ENCODE data around the gene TNNI3K. TPM values are rescaled to one million over a fixed set of nuclear protein-coding genes. Genes with fewer than 3 reads are reported as not detected.

The TNNI3K gene
- total RNA-seq, 1 experiment from 2014 or later: 0.49 TPM

DNA sequence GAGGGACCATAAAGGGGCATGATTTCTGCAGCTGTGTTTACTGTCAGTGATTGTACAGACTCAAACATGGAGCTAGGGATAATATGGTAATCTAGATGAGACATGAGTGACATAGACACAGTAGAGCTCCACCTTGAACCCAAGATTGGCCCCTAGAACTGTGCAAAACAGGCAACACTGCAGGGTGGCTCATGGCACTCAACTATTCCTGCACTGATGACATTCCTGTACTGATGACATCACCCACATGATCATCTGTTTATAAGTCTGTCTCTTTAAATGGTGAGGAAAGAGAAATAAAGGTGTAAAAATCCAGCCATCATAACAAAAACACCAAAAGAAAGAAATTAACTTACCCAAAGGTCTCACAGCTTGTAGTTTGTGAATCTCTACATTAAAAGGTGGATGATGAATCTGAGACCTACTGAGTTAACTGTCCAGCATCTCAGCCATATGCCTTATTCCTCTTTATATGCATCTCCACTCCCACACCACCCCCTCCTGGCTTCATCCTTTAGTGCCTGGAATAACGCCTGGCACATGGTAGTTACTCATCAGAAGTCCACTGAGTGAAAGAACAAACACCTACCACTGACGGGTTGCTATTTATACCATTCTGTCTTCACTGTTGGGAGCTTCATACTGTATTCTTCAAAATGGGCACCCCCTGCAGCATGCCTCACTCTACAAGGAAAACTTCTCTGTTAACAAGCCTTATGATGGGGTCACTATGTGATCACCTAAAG lies 277.2 kb downstream of the TNNI3K start, which contains the start of gene LRRC53:
TSS of gene LRRC53 (minus strand) at position 442 of the 746 bp plus-strand sequence. CDS start 29,262 bp downstream, outside the sequence.
- Histone ChIP-seq H4K20me1 (ENCODE audit: insufficient read depth) (no peaks in the 10 kb centered on the region), H3K9ac (ENCODE audit: low read length) (no peak within 1 kb of the TSS), H3K27me3 (ENCODE audit: insufficient read depth, low read length) (peaks cover 19% of the 10 kb centered on the region), H3K4me2 (ENCODE audit: low read length) (no peak within 1 kb of the TSS), H3K9me2 (ENCODE audit: insufficient read depth) (no peaks in the 10 kb centered on the region), H3K9me3 (ENCODE audit: control insufficient read depth in 1 of 2, insufficient read depth in 1 of 2, low read depth in 1 of 2, low read length in 2 of 2) (no peaks in the 10 kb centered on the region), H3K4me3 (replicated peaks in 1 of 2; ENCODE audit: low read depth in 1 of 2, low read length in 2 of 2) (no peak within 1 kb of the TSS), H3K27ac (ENCODE audit: low read depth, low read length) (no peak within 1 kb of the TSS), H2AFZ (ENCODE audit: low read depth, low read length, poor library complexity, severe bottlenecking) (no peak within 1 kb of the TSS), H3K4me1 (ENCODE audit: control insufficient read depth in 1 of 2, insufficient read depth in 2 of 2, low read length in 2 of 2) (no peaks in the 10 kb centered on the region), H3K79me2 (ENCODE audit: insufficient read depth, low read length) (no peaks in the 10 kb centered on the region), H3K36me3 (ENCODE audit: control insufficient read depth in 1 of 2, insufficient read depth in 2 of 2, low read length in 2 of 2) (no peaks in the 10 kb centered on the region)
- no TSS peak for BruUV-seq (replicated peaks)
- DNase-seq (ENCODE audit: low read depth, low spot score) (no peak), ATAC-seq (no peak)
- POLR2A ChIA-PET: no interaction called here
- CTCF ChIA-PET: interaction anchor here (1.2 kb wide), 1 partner anchor 177 kb away, joined by 3 read pairs; no protein-coding TSS in a partner anchor
- intact Hi-C loops (cut with micrococcal nuclease): no loop called here
- TF ChIP-seq, protein P1, sequence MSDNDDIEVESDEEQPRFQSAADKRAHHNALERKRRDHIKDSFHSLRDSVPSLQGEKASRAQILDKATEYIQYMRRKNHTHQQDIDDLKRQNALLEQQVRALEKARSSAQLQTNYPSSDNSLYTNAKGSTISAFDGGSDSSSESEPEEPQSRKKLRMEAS (IDR thresholded peaks at IDR 0.05): no peak
- TF ChIP-seq RAD21 (IDR thresholded peaks at IDR 0.05; ENCODE audit: low read depth): no peak
- no peak for TF ChIP-seq EZH2 (IDR thresholded peaks at IDR 0.05)
- RAD21 ChIA-PET (ENCODE audit: low non-redundant PET in 1 of 2, low total read pairs in 2 of 2, uncharacterized antibody in 2 of 2, unreplicated experiment in 2 of 2): no interaction called here

DNA sequence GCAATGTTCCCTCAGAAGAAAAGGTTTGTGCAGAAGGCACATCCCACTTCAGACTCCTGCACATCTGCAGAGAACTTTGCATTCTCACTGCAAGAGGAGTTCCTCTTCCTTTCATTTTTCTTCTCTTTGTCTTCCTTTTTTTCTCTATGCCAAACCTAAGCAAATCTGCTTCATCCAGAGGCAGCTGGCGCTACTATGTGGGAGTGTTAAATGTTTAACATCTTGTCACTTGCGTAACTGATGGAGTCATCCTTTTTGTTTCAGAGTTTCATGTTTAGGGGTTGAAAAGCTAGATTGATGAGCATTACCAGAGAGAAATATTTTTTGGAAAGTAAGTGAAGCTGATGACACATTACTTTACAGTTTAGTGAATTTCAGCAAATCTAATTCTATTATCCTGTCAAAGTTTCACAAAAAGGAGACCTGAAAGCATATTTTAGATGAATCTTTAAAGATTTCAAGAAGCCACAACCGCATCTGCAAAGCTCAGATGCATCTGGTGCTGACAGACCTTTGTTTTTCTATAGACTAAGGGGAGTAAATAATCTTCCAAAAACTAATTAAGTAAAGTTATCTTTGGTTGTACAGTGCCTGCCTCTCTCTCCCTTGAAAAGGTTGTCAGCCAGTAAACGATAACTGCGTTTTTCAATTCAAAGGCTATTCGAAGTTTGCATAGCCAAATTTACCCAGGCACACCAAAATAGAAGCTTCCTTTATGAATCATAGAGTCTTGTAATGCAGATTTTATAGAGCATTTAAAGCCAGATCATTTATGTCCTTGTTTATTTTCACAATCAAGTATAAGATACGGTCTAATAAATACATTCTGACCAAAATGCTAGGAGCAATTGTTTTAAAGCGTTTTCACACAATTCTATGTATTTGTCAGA lies 278.5 kb downstream of the TNNI3K start:
- no peak overlapping the region for H3K9ac ChIP-seq (ENCODE audit: low read length)
- RAD21 ChIA-PET (ENCODE audit: low non-redundant PET in 1 of 2, low total read pairs in 2 of 2, uncharacterized antibody in 2 of 2, unreplicated experiment in 2 of 2): no interaction called here
- POLR2A ChIA-PET: no interaction called here
- CTCF ChIA-PET: no interaction called here
- no TSS peak for BruUV-seq (replicated peaks)
- no peaks in the 10 kb centered on the region for H3K9me2 ChIP-seq (ENCODE audit: insufficient read depth)
- H3K4me1 ChIP-seq (ENCODE audit: control insufficient read depth in 1 of 2, insufficient read depth in 2 of 2, low read length in 2 of 2): no peaks in the 10 kb centered on the region
- H3K4me3 ChIP-seq (replicated peaks in 1 of 2; ENCODE audit: low read depth in 1 of 2, low read length in 2 of 2): no peak overlapping the region
- no peak for ATAC-seq
- no peak overlapping the region for H3K27ac ChIP-seq (ENCODE audit: low read depth, low read length)
- no peaks in the 10 kb centered on the region for H3K9me3 ChIP-seq (ENCODE audit: control insufficient read depth in 1 of 2, insufficient read depth in 1 of 2, low read depth in 1 of 2, low read length in 2 of 2)
- H3K27me3 ChIP-seq (ENCODE audit: insufficient read depth, low read length): peaks cover 10% of the 10 kb centered on the region; the same call in 1 of the 2 replicates
- H3K36me3 ChIP-seq (ENCODE audit: control insufficient read depth in 1 of 2, insufficient read depth in 2 of 2, low read length in 2 of 2): no peaks in the 10 kb centered on the region
- H4K20me1 ChIP-seq (ENCODE audit: insufficient read depth): no peaks in the 10 kb centered on the region
- DNase-seq (ENCODE audit: low read depth, low spot score): no peak
- no peak overlapping the region for H3K4me2 ChIP-seq (ENCODE audit: low read length)
- intact Hi-C loops (cut with micrococcal nuclease): no loop called here
- no peak overlapping the region for H2AFZ ChIP-seq (ENCODE audit: low read depth, low read length, poor library complexity, severe bottlenecking)
- H3K79me2 ChIP-seq (ENCODE audit: insufficient read depth, low read length): no peaks in the 10 kb centered on the region
- TF ChIP-seq, protein P2, sequence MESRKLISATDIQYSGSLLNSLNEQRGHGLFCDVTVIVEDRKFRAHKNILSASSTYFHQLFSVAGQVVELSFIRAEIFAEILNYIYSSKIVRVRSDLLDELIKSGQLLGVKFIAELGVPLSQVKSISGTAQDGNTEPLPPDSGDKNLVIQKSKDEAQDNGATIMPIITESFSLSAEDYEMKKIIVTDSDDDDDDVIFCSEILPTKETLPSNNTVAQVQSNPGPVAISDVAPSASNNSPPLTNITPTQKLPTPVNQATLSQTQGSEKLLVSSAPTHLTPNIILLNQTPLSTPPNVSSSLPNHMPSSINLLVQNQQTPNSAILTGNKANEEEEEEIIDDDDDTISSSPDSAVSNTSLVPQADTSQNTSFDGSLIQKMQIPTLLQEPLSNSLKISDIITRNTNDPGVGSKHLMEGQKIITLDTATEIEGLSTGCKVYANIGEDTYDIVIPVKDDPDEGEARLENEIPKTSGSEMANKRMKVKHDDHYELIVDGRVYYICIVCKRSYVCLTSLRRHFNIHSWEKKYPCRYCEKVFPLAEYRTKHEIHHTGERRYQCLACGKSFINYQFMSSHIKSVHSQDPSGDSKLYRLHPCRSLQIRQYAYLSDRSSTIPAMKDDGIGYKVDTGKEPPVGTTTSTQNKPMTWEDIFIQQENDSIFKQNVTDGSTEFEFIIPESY (IDR thresholded peaks at IDR 0.05; ENCODE audit: extremely low read depth, insufficient replicate concordance, low read length): no peak
- TF ChIP-seq EGR1 (IDR thresholded peaks at IDR 0.05; ENCODE audit: low read depth): no peak
- TF ChIP-seq JUND (IDR thresholded peaks at IDR 0.05): no peak
- TF ChIP-seq, protein P3, sequence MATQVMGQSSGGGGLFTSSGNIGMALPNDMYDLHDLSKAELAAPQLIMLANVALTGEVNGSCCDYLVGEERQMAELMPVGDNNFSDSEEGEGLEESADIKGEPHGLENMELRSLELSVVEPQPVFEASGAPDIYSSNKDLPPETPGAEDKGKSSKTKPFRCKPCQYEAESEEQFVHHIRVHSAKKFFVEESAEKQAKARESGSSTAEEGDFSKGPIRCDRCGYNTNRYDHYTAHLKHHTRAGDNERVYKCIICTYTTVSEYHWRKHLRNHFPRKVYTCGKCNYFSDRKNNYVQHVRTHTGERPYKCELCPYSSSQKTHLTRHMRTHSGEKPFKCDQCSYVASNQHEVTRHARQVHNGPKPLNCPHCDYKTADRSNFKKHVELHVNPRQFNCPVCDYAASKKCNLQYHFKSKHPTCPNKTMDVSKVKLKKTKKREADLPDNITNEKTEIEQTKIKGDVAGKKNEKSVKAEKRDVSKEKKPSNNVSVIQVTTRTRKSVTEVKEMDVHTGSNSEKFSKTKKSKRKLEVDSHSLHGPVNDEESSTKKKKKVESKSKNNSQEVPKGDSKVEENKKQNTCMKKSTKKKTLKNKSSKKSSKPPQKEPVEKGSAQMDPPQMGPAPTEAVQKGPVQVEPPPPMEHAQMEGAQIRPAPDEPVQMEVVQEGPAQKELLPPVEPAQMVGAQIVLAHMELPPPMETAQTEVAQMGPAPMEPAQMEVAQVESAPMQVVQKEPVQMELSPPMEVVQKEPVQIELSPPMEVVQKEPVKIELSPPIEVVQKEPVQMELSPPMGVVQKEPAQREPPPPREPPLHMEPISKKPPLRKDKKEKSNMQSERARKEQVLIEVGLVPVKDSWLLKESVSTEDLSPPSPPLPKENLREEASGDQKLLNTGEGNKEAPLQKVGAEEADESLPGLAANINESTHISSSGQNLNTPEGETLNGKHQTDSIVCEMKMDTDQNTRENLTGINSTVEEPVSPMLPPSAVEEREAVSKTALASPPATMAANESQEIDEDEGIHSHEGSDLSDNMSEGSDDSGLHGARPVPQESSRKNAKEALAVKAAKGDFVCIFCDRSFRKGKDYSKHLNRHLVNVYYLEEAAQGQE (IDR thresholded peaks at IDR 0.05; ENCODE audit: low read depth): no peak
- TF ChIP-seq, protein P4, sequence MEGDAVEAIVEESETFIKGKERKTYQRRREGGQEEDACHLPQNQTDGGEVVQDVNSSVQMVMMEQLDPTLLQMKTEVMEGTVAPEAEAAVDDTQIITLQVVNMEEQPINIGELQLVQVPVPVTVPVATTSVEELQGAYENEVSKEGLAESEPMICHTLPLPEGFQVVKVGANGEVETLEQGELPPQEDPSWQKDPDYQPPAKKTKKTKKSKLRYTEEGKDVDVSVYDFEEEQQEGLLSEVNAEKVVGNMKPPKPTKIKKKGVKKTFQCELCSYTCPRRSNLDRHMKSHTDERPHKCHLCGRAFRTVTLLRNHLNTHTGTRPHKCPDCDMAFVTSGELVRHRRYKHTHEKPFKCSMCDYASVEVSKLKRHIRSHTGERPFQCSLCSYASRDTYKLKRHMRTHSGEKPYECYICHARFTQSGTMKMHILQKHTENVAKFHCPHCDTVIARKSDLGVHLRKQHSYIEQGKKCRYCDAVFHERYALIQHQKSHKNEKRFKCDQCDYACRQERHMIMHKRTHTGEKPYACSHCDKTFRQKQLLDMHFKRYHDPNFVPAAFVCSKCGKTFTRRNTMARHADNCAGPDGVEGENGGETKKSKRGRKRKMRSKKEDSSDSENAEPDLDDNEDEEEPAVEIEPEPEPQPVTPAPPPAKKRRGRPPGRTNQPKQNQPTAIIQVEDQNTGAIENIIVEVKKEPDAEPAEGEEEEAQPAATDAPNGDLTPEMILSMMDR (IDR thresholded peaks at IDR 0.05 in 2 of 3, conservative IDR thresholded peaks at IDR 0.05 in 1 of 3; ENCODE audit: borderline replicate concordance in 1 of 3, insufficient read depth in 1 of 3, low read depth in 2 of 3, low read length in 2 of 3): no peak
